GM12891 (cell line): ENCODE measurements around the gene STXBP4.

ENCODE experiments used
- POLR2A ChIP-seq: IDR thresholded peaks from 2 replicates; pipeline ENCODE4 v1.6.1; 2011; ENCODE audit warnings: low read depth, low read length, control low read depth
- POLR2AphosphoS5 ChIP-seq: IDR thresholded peaks from 2 replicates; pipeline ENCODE4 v1.6.1; 2011; ENCODE audit warnings: low read depth, low read length, control low read depth
- SPI1 ChIP-seq: IDR thresholded peaks from 2 replicates; pipeline ENCODE4 v1.6.1; 2011; ENCODE audit warnings: low read depth, low read length, control low read depth
- TAF1 ChIP-seq: IDR thresholded peaks from 2 replicates; pipeline ENCODE4 v1.6.1; 2011; ENCODE audit warnings: low read depth, low read length, control low read depth

DNA sequence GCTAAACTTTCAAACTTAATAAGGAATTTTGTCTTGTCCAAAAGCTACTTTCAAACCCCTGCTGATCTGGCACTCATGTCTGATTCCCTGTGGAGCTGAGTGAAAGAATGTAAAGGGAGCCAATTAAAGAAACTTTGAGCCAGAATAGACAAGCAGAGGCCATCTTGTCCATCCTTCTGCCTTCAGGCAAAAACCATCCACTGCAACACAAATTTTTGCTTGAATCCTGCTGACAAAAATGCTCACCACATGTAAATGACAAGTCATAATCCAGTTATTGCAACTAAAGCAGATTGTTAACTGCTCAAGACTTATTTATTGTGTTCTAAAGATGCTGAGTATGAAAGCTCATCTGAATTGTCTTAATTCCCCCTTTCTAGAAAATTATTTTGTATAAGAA, 172.2 kb downstream of the STXBP4 start:
- TF ChIP-seq POLR2AphosphoS5: no peak
- TF ChIP-seq SPI1: no peak
- TF ChIP-seq POLR2A: no peak
- no peak for TF ChIP-seq TAF1
